Upper lobe of right lung (tissue), 1 donor: Measurements from ENCODE around the gene ADAMTS12. TPM values are rescaled to one million over a fixed set of nuclear protein-coding genes. Genes with fewer than 3 reads are reported as not detected.

Source experiments
- ATAC-seq: fragments of 200-7000 bp; cut with Tn5 transposase; one replicate; pipeline ENCODE4 v1.9.1; 2020; ENCODE audit warnings: mild to moderate bottlenecking, moderate library complexity
- DNase-seq: peaks from one replicate; pipeline ENCODE4 v3.0.0-alpha.2; 2020
- H3K27ac ChIP-seq: fragments of 200-600 bp; one replicate; pipeline ENCODE4 v1.8.0; 2022
- H3K27me3 ChIP-seq: fragments of 200-600 bp; one replicate; pipeline ENCODE4 v1.8.0; 2022; ENCODE audit warnings: mild to moderate bottlenecking
- H3K36me3 ChIP-seq: fragments of 200-600 bp; one replicate; pipeline ENCODE4 v1.8.0; 2022
- H3K4me1 ChIP-seq: fragments of 200-600 bp; one replicate; pipeline ENCODE4 v1.8.0; 2022
- H3K4me3 ChIP-seq: fragments of 200-600 bp; one replicate; pipeline ENCODE4 v1.8.0; 2022; ENCODE audit warnings: mild to moderate bottlenecking
- H3K9me3 ChIP-seq: fragments of 200-600 bp; one replicate; pipeline ENCODE4 v1.8.0; 2022
- CTCF ChIP-seq: fragments of 200-600 bp; IDR thresholded peaks from one replicate; pipeline ENCODE4 v1.8.0; 2022; ENCODE audit warnings: antibody characterized with exemption
- intact Hi-C: fragments of 100-400 bp; cut with DNase I; formaldehyde crosslinking; loops from one replicate; pipeline ENCODE4 v1.11.0; 2022
- total RNA-seq: library from RNA; stranded (reverse); fragmentation: NEBNext Ultra II Directional; extraction: Animal tissue kit (Norgen Biotek cat#: 25700); gene quantifications from one replicate; pipeline ENCODE4 v1.2.1, GENCODE V29; 2021
- donor health status: DM: no; HTN: yes; CAD: no; lungs with severe emphysema.

ADAMTS12 gene
- total RNA-seq, 1 donor from 2014 or later, result 11.2 TPM

DNA sequence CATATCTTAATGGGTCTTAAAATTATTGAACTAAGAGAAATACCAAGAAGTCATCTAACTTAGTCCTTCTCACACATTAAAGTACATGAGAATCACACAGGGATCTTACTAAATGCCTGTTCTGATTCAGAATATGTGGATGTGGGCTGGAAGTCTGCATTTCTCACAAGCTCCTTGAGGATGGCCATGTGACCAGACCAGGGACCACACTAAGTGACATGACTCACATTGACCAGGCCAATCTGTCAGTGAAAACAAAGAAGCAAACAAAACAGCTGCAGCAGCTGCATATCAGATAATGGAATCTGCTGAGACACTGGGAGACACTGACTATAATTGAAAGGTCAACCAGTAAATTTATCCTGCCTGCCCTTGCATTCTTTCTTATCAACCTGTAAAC, 110.5 kb downstream of the ADAMTS12 start:
- DNase-seq, result no peak
- intact Hi-C loops, result no loop called here
- H3K4me1 ChIP-seq, result no peaks in the 10 kb centered on the region
- H3K27me3 ChIP-seq, result no peaks in the 10 kb centered on the region
- no peaks in the 10 kb centered on the region for H3K9me3 ChIP-seq
- no peak for TF ChIP-seq CTCF
- no peak overlapping the region for H3K4me3 ChIP-seq
- no peaks in the 10 kb centered on the region for H3K36me3 ChIP-seq
- ATAC-seq, result no peak
- H3K27ac ChIP-seq, result no peak overlapping the region

DNA sequence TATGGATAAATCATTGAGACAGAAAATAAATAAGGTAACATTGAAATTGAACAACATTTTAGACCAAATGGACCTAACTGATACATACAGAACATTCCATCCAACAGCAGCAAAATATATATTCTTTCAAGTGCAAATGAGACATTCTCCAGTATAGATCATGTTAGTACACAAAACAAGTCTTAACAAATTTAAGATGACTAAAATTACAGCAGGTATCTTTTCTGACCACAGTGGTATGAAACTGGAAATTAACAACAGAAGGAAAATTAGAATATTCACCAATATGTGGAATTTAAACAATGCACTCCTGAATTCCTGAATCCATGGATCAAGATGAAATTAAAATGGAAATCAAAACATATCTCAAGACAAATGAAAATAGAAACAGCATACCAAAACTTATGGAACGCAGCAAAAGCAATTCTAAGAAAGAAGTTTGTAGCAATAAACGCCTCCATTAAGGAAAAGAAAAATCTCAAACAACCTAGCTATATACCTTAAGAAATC, 115.6 kb downstream of the ADAMTS12 start:
- ATAC-seq (no peak), DNase-seq (no peak)
- Histone ChIP-seq H3K9me3 (no peaks in the 10 kb centered on the region), H3K36me3 (no peaks in the 10 kb centered on the region), H3K27ac (no peak overlapping the region), H3K4me1 (no peaks in the 10 kb centered on the region), H3K27me3 (no peaks in the 10 kb centered on the region), H3K4me3 (no peak overlapping the region)
- intact Hi-C loops, result no loop called here
- TF ChIP-seq CTCF, result no peak

DNA sequence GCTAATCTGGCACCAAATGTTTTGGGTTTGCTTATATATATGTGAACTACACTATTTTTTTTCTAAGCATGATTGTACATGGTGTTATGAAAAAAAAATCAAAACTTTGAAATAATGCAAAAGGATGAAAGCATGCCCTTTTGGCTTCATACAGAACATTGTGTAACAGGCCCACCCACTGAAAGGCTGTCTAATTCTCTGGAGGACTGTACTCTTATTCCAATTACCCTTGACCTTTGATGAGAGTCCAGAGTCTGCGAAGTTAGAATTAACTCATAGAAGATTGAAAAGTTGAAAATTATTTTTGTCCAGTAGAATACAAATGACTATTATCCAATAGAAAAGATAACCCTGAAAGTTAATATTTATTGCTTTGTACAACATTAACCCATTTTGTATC, 117.4 kb downstream of the ADAMTS12 start:
- DNase-seq (no peak), ATAC-seq (no peak)
- H3K9me3 ChIP-seq, result no peaks in the 10 kb centered on the region
- H3K36me3 ChIP-seq, result no peaks in the 10 kb centered on the region
- intact Hi-C loops, result no loop called here
- H3K27ac ChIP-seq, result no peak overlapping the region
- no peaks in the 10 kb centered on the region for H3K27me3 ChIP-seq
- H3K4me1 ChIP-seq, result no peaks in the 10 kb centered on the region
- no peak for TF ChIP-seq CTCF
- H3K4me3 ChIP-seq, result no peak overlapping the region

DNA sequence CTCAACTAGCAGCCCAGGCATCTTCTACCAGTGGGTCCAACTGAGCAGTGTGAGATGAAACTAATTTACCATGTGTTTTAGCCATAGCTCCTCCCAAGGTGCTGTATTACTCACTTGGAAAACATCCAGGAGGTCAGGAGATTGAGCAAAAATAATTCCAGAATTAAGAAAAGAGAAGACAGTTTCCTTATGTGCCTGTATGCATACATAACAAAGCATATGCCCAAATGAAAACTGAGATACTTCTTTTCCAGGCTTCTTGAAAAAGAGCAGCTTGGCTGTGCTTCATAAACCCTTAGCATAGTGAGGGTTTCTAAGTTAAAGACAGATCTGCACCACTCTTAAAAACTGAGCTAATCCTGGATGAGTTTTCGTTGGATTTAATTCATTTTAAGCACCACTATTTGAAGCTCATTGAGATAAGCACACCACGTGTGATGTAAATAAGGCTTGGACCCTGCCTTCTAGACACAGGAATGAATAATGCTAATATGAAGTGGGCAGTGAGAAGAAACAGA, 119.4 kb downstream of the ADAMTS12 start:
- DNase-seq (no peak), ATAC-seq (no peak)
- TF ChIP-seq CTCF, result no peak
- Histone ChIP-seq H3K9me3 (no peaks in the 10 kb centered on the region), H3K27ac (no peak overlapping the region), H3K4me1 (no peaks in the 10 kb centered on the region), H3K4me3 (no peak overlapping the region), H3K36me3 (no peaks in the 10 kb centered on the region), H3K27me3 (no peaks in the 10 kb centered on the region)
- intact Hi-C loops, result no loop called here

DNA sequence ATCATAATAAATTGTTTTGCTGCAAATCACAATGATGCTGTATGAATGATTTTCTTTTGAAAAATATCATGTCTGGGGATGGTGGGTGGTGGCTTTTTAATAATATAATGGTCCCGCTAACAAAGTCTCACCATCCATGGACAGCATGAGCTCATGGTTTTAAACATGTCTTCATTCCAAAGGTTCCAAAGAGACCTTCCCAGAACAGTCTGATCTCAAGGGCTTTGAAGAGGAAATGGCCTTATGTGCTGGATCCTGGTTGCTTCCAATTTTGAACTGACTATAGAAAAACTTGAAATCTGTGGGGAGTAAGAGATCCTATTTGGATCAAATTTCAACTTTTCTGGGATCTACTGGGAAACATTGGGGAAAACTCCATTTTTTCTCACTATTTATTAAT, 121.8 kb downstream of the ADAMTS12 start:
- ATAC-seq, result no peak
- TF ChIP-seq CTCF, result no peak
- H3K27me3 ChIP-seq, result no peaks in the 10 kb centered on the region
- no peaks in the 10 kb centered on the region for H3K36me3 ChIP-seq
- intact Hi-C loops, result no loop called here
- H3K4me3 ChIP-seq, result no peak overlapping the region
- no peak overlapping the region for H3K27ac ChIP-seq
- H3K9me3 ChIP-seq, result no peaks in the 10 kb centered on the region
- no peak for DNase-seq
- H3K4me1 ChIP-seq, result no peaks in the 10 kb centered on the region

GRCh38 chr5:33769196-33769595, 122.6 kb downstream of the ADAMTS12 start:
- no peaks in the 10 kb centered on the region for H3K36me3 ChIP-seq
- no peaks in the 10 kb centered on the region for H3K9me3 ChIP-seq
- intact Hi-C loops, result no loop called here
- no peak for TF ChIP-seq CTCF
- H3K4me3 ChIP-seq, result no peak overlapping the region
- H3K27me3 ChIP-seq, result no peaks in the 10 kb centered on the region
- DNase-seq (no peak), ATAC-seq (no peak)
- no peak overlapping the region for H3K27ac ChIP-seq
- no peaks in the 10 kb centered on the region for H3K4me1 ChIP-seq
